ENCODE data around the gene IRF6. TPM values are rescaled to one million over a fixed set of nuclear protein-coding genes. Genes with fewer than 3 reads are reported as not detected.

The IRF6 gene
- total and polyA plus RNA-seq, 12 donors = 5.4 to 60.2 (median 23.4) TPM

DNA sequence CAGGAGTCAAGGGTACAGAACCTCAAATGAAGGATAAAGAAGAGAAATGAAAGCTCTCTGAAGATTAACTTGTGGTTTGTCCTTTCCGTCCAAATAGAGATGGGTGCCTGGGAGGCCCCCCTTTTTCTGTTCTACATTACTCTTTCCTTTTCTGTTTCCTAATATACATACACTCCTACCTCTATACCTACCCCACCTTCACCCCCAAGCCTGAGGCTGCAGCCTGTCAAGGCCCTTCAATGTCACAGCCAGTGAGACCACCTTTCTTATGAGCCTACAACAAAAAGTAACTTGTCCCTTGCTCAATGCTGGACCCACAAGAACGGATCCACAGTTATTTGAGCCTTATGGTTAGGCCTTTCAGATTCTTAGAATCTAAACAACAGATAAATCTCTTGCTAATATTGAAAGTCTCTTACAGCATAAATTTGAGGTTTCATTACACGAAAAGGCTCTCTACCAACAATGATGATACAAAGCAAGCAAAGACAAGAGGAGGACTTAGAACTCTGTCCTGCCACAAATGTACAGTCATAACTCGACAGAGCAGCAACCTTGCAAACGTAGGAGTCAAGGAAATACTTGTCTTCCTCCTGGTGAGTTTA is 54.2 kb downstream of the IRF6 start:
- Histone ChIP-seq H3K9me3 (replicated peaks in 1 of 3) (no peaks in the 10 kb centered on the region), H3K4me1 (replicated peaks in 1 of 2) (peaks cover 0 to 5% of the 10 kb centered on the region in 2 donors), H3K27ac (no peak overlapping the region), H3K27me3 (no peaks in the 10 kb centered on the region), H3K36me3 (replicated peaks in 1 of 2) (no peaks in the 10 kb centered on the region), H3K4me3 (no peak overlapping the region)
- TF ChIP-seq CTCF (IDR thresholded peaks at IDR 0.05) = no peak
- TF ChIP-seq POLR2A (IDR thresholded peaks at IDR 0.05) = no peak
- 49 to 76% (median 69%) methylated on average over 5 of the region's 5 CpGs for WGBS, 4 donors
- intact Hi-C loops (cut with DNase I) = no loop called here
- no peak for DNase-seq

- Histone ChIP-seq H3K4me1 (replicated peaks in 1 of 2) (peaks cover 0 to 5% of the 10 kb centered on the region in 2 donors), H3K4me3 (no peak overlapping the region), H3K9me3 (replicated peaks in 1 of 3) (no peaks in the 10 kb centered on the region), H3K27ac (no peak overlapping the region), H3K36me3 (replicated peaks in 1 of 2) (no peaks in the 10 kb centered on the region), H3K27me3 (no peaks in the 10 kb centered on the region)
- WGBS, 4 donors = 60 to 75% (median 69%) methylated on average over 6 of the region's 6 CpGs
- no peak for DNase-seq
- intact Hi-C loops (cut with DNase I) = loop anchor here in 1 of 2 donors (5.0 to 10.0 kb wide), 3 partner anchors 55 to 172 kb away; no protein-coding TSS in a partner anchor
- TF ChIP-seq POLR2A (IDR thresholded peaks at IDR 0.05) (no peak), CTCF (IDR thresholded peaks at IDR 0.05) (no peak)
Measured at GRCh38 chr1:209749670-209750323, 56.1 kb downstream of the IRF6 start.

DNA sequence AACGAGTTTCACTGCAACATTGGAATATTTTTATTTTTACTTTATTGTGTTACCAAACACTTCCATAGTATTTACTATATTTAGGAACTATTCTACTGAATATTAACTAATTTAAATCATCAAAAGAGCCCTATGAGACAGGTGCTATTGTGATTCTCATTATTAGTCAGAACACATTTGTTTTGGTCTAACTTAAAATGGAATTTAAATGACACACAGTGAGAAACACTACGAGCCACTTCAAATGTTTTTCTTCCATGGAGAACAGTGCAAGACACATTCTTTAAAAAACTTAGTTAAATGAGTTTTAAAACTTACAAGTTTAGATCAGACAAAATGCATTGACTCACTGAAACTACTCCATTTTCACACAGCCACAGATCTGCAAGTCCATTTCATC is 56.7 kb downstream of the IRF6 start:
- WGBS, 4 donors = 59 to 71% (median 68%) methylated on average over 2 of the region's 2 CpGs
- Histone ChIP-seq H3K27me3 (no peaks in the 10 kb centered on the region), H3K4me1 (replicated peaks in 1 of 2) (peaks cover 0 to 5% of the 10 kb centered on the region in 2 donors), H3K9me3 (replicated peaks in 1 of 3) (no peaks in the 10 kb centered on the region), H3K4me3 (no peak overlapping the region), H3K27ac (no peak overlapping the region), H3K36me3 (replicated peaks in 1 of 2) (no peaks in the 10 kb centered on the region)
- DNase-seq = no peak
- intact Hi-C loops (cut with DNase I) = loop anchor here in 1 of 2 donors (5.0 to 10.0 kb wide), 3 partner anchors 54 to 172 kb away; no protein-coding TSS in a partner anchor
- TF ChIP-seq POLR2A (IDR thresholded peaks at IDR 0.05) (no peak), CTCF (IDR thresholded peaks at IDR 0.05) (no peak)

DNA sequence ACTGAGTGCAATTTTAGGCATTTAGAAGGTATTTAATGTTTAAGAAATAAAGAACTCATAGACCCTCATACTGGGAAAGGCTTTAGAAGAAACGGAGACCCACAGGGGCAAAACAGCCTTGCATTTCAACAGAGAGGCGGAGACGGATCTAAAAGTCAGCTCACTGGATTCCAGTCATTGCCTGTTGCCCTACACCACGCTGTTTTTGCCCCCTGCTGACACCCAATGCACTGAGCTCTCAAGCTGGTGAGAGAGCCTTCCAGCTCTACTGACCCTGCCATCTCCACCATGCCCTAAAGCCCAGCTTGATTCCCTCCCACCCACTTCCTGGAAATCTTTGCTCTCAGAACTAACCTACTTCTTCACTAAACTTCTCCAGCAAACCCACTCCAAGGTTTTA is 57.3 kb downstream of the IRF6 start:
- intact Hi-C loops (cut with DNase I) = loop anchor here in 1 of 2 donors (5.0 to 10.0 kb wide), 3 partner anchors 54 to 171 kb away; no protein-coding TSS in a partner anchor
- peaks cover 0 to 5% of the 10 kb centered on the region in 2 donors for H3K4me1 ChIP-seq (replicated peaks in 1 of 2)
- no peak for TF ChIP-seq CTCF (IDR thresholded peaks at IDR 0.05)
- no peak for TF ChIP-seq POLR2A (IDR thresholded peaks at IDR 0.05)
- H3K36me3 ChIP-seq (replicated peaks in 1 of 2) = no peaks in the 10 kb centered on the region
- no peaks in the 10 kb centered on the region for H3K27me3 ChIP-seq
- no peak overlapping the region for H3K27ac ChIP-seq
- H3K4me3 ChIP-seq = no peak overlapping the region
- DNase-seq = no peak
- H3K9me3 ChIP-seq (replicated peaks in 1 of 3) = no peaks in the 10 kb centered on the region
- 70 to 84% (median 81%) methylated on average over 4 of the region's 4 CpGs for WGBS, 4 donors

Measured in adrenal gland (tissue), 12 donors.